DOHH2 (cell line): ENCODE data around the gene GLRA1.

Experiments
- EZH2phosphoT487 ChIP-seq: fragments of 200-600 bp; sonication (generic); IDR thresholded peaks from 2 replicates; pipeline ENCODE4 v1.6.1; 2017; ENCODE audit warnings: borderline replicate concordance, mild to moderate bottlenecking, antibody characterized with exemption, low read length, moderate library complexity, mixed read lengths
- TF ChIP-seq, protein P1 (sequence below): fragments of 200-600 bp; sonication (generic); IDR thresholded peaks from one replicate; pipeline ENCODE4 v1.5.1; 2014; ENCODE audit warnings: antibody characterized with exemption, mild to moderate bottlenecking, low read depth, low read length; ENCODE audit not compliant: poor library complexity, severe bottlenecking

- TF ChIP-seq, protein P1, sequence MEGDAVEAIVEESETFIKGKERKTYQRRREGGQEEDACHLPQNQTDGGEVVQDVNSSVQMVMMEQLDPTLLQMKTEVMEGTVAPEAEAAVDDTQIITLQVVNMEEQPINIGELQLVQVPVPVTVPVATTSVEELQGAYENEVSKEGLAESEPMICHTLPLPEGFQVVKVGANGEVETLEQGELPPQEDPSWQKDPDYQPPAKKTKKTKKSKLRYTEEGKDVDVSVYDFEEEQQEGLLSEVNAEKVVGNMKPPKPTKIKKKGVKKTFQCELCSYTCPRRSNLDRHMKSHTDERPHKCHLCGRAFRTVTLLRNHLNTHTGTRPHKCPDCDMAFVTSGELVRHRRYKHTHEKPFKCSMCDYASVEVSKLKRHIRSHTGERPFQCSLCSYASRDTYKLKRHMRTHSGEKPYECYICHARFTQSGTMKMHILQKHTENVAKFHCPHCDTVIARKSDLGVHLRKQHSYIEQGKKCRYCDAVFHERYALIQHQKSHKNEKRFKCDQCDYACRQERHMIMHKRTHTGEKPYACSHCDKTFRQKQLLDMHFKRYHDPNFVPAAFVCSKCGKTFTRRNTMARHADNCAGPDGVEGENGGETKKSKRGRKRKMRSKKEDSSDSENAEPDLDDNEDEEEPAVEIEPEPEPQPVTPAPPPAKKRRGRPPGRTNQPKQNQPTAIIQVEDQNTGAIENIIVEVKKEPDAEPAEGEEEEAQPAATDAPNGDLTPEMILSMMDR, result no peak
- TF ChIP-seq EZH2phosphoT487, result no peak
Measured at GRCh38 chr5:151786468-151786867, 138.2 kb downstream of the GLRA1 start.
